Activated naive CD8-positive, alpha-beta T cell treated with anti-CD3 and anti-CD28 coated beads, Interleukin-2, amount 50 U/mL, for 24 hours (primary cell): ENCODE results near the gene HMGN3.

Experiments used
- ATAC-seq: fragments of 150-1000 bp; cut with Tn5 transposase; one replicate; pipeline ENCODE4 v1.10.0; 2021
- DNase-seq: peaks from one replicate; pipeline ENCODE4 v3.0.0; 2021
- H3K27ac Mint-ChIP-seq: one replicate; pipeline ENCODE4 v1.8.0; 2021; ENCODE audit warnings: mild to moderate bottlenecking, mixed read lengths
- H3K27me3 Mint-ChIP-seq: one replicate; pipeline ENCODE4 v1.8.0; 2021; ENCODE audit warnings: mixed read lengths
- H3K36me3 Mint-ChIP-seq: one replicate; pipeline ENCODE4 v1.8.0; 2021; ENCODE audit warnings: low read depth, mixed read lengths
- H3K4me1 Mint-ChIP-seq: one replicate; pipeline ENCODE4 v1.8.0; 2021; ENCODE audit warnings: mixed read lengths
- H3K4me3 Mint-ChIP-seq: one replicate; pipeline ENCODE4 v1.8.0; 2021; ENCODE audit warnings: mild to moderate bottlenecking, moderate library complexity, mixed read lengths
- H3K9me3 Mint-ChIP-seq: one replicate; pipeline ENCODE4 v1.8.0; 2021; ENCODE audit warnings: mixed read lengths

Gene HMGN3

GRCh38 chr6:79184086-79184485, 50.4 kb downstream of the HMGN3 start:
- ATAC-seq = no peak
- H3K9me3 Mint-ChIP-seq = no peaks in the 10 kb centered on the region
- no peak for DNase-seq
- H3K27ac Mint-ChIP-seq = no peak overlapping the region
- H3K27me3 Mint-ChIP-seq = no peaks in the 10 kb centered on the region
- H3K4me3 Mint-ChIP-seq = no peak overlapping the region
- H3K36me3 Mint-ChIP-seq = no peaks in the 10 kb centered on the region
- no peaks in the 10 kb centered on the region for H3K4me1 Mint-ChIP-seq

GRCh38 chr6:79180052-79180451, 54.4 kb downstream of the HMGN3 start:
- H3K27me3 Mint-ChIP-seq = peaks cover 4% of the 10 kb centered on the region
- H3K4me3 Mint-ChIP-seq = no peak overlapping the region
- DNase-seq = no peak
- no peaks in the 10 kb centered on the region for H3K4me1 Mint-ChIP-seq
- H3K27ac Mint-ChIP-seq = no peak overlapping the region
- H3K9me3 Mint-ChIP-seq = peaks cover 7% of the 10 kb centered on the region
- ATAC-seq = no peak
- H3K36me3 Mint-ChIP-seq = no peaks in the 10 kb centered on the region

GRCh38 chr6:79173378-79173777, 61.1 kb downstream of the HMGN3 start:
- Mint-ChIP-seq H3K4me3 (no peak overlapping the region), H3K36me3 (no peaks in the 10 kb centered on the region), H3K27me3 (peaks cover 4% of the 10 kb centered on the region), H3K4me1 (no peaks in the 10 kb centered on the region), H3K9me3 (peaks cover 7% of the 10 kb centered on the region), H3K27ac (no peak overlapping the region)
- no peak for DNase-seq
- ATAC-seq = no peak

GRCh38 chr6:79170959-79171358, 63.5 kb downstream of the HMGN3 start:
- ATAC-seq (no peak), DNase-seq (no peak)
- Mint-ChIP-seq H3K36me3 (no peaks in the 10 kb centered on the region), H3K9me3 (peaks cover 1% of the 10 kb centered on the region), H3K27ac (no peak overlapping the region), H3K4me3 (no peak overlapping the region), H3K27me3 (no peaks in the 10 kb centered on the region), H3K4me1 (no peaks in the 10 kb centered on the region)

- H3K9me3 Mint-ChIP-seq = no peaks in the 10 kb centered on the region
- ATAC-seq (no peak), DNase-seq (no peak)
- H3K36me3 Mint-ChIP-seq = no peaks in the 10 kb centered on the region
- no peak overlapping the region for H3K27ac Mint-ChIP-seq
- no peaks in the 10 kb centered on the region for H3K4me1 Mint-ChIP-seq
- H3K4me3 Mint-ChIP-seq = no peak overlapping the region
- no peaks in the 10 kb centered on the region for H3K27me3 Mint-ChIP-seq
Measured at GRCh38 chr6:79170431-79170830, 64.1 kb downstream of the HMGN3 start.

GRCh38 chr6:79168695-79168980, 65.8 kb downstream of the HMGN3 start:
- no peak for ATAC-seq
- H3K27ac Mint-ChIP-seq = no peak overlapping the region

GRCh38 chr6:79167931-79168694, 66.4 kb downstream of the HMGN3 start:
- Mint-ChIP-seq H3K4me3 (no peak overlapping the region), H3K9me3 (no peaks in the 10 kb centered on the region), H3K36me3 (no peaks in the 10 kb centered on the region), H3K4me1 (no peaks in the 10 kb centered on the region), H3K27ac (no peak overlapping the region), H3K27me3 (no peaks in the 10 kb centered on the region)
- DNase-seq (no peak), ATAC-seq (no peak)

More at GRCh38 chr6:79168695-79168980, 65.8 kb downstream of the HMGN3 start:
- Mint-ChIP-seq H3K9me3 (no peaks in the 10 kb centered on the region), H3K36me3 (no peaks in the 10 kb centered on the region), H3K4me1 (no peaks in the 10 kb centered on the region), H3K4me3 (no peak overlapping the region), H3K27me3 (no peaks in the 10 kb centered on the region)
- no peak for DNase-seq

GRCh38 chr6:79159846-79160245, 74.6 kb downstream of the HMGN3 start:
- no peaks in the 10 kb centered on the region for H3K27me3 Mint-ChIP-seq
- no peak overlapping the region for H3K27ac Mint-ChIP-seq
- H3K4me3 Mint-ChIP-seq = no peak overlapping the region
- no peaks in the 10 kb centered on the region for H3K36me3 Mint-ChIP-seq
- H3K9me3 Mint-ChIP-seq = no peaks in the 10 kb centered on the region
- DNase-seq (no peak), ATAC-seq (no peak)
- H3K4me1 Mint-ChIP-seq = no peaks in the 10 kb centered on the region

GRCh38 chr6:79158856-79159516, 75.5 kb downstream of the HMGN3 start:
- H3K27ac Mint-ChIP-seq = no peak overlapping the region
- H3K4me1 Mint-ChIP-seq = no peaks in the 10 kb centered on the region
- peaks cover 3% of the 10 kb centered on the region for H3K27me3 Mint-ChIP-seq
- H3K36me3 Mint-ChIP-seq = no peaks in the 10 kb centered on the region
- H3K4me3 Mint-ChIP-seq = no peak overlapping the region
- ATAC-seq = no peak
- no peaks in the 10 kb centered on the region for H3K9me3 Mint-ChIP-seq
- DNase-seq = no peak

- Mint-ChIP-seq H3K27me3 (peaks cover 3% of the 10 kb centered on the region), H3K27ac (no peak overlapping the region), H3K4me3 (no peak overlapping the region), H3K36me3 (no peaks in the 10 kb centered on the region), H3K9me3 (no peaks in the 10 kb centered on the region), H3K4me1 (no peaks in the 10 kb centered on the region)
- no peak for ATAC-seq
- no peak for DNase-seq
Measured at GRCh38 chr6:79157961-79158644, 76.4 kb downstream of the HMGN3 start.

- Mint-ChIP-seq H3K4me3 (no peak overlapping the region), H3K27me3 (peaks cover 3% of the 10 kb centered on the region), H3K36me3 (no peaks in the 10 kb centered on the region), H3K9me3 (no peaks in the 10 kb centered on the region), H3K27ac (no peak overlapping the region), H3K4me1 (no peaks in the 10 kb centered on the region)
- ATAC-seq (no peak), DNase-seq (no peak)
Measured at GRCh38 chr6:79152269-79152737, 82.2 kb downstream of the HMGN3 start.
